Hypothalamus (tissue), 51 donors: Measurements from ENCODE around the gene MRPL14.

Experiments used
- DNase-seq, 51 donors: peaks; one replicate each; lab custom pipeline; 2025; lab: John Stamatoyannopoulos, UW

The MRPL14 gene

GRCh38 chr6:44067173-44068139 is 59.8 kb downstream of the MRPL14 start:
- no peak for DNase-seq

- no peak for DNase-seq
Measured at GRCh38 chr6:44066394-44067172, 60.7 kb downstream of the MRPL14 start.

- no peak for DNase-seq
Measured at GRCh38 chr6:44065443-44066140, 61.7 kb downstream of the MRPL14 start.

GRCh38 chr6:44064948-44065272 is 62.3 kb downstream of the MRPL14 start:
- no peak for DNase-seq

GRCh38 chr6:44064089-44064947 is 62.9 kb downstream of the MRPL14 start:
- DNase-seq: no peak

- DNase-seq: no peak
Measured at GRCh38 chr6:44063561-44064059, 63.6 kb downstream of the MRPL14 start.
